ENCODE data around the gene ZC3H12A. TPM values are rescaled to one million over a fixed set of nuclear protein-coding genes. Genes with fewer than 3 reads are reported as not detected.

ZC3H12A gene
- total RNA-seq, result 10 to 100 TPM in 1 of 4 donors, 1 to 10 TPM in 3; 7.4 to 25.8 (median 8.5) TPM
- polyA plus RNA-seq, result 10 to 100 TPM; 14.4 to 72.4 (median 15.3) TPM

DNA sequence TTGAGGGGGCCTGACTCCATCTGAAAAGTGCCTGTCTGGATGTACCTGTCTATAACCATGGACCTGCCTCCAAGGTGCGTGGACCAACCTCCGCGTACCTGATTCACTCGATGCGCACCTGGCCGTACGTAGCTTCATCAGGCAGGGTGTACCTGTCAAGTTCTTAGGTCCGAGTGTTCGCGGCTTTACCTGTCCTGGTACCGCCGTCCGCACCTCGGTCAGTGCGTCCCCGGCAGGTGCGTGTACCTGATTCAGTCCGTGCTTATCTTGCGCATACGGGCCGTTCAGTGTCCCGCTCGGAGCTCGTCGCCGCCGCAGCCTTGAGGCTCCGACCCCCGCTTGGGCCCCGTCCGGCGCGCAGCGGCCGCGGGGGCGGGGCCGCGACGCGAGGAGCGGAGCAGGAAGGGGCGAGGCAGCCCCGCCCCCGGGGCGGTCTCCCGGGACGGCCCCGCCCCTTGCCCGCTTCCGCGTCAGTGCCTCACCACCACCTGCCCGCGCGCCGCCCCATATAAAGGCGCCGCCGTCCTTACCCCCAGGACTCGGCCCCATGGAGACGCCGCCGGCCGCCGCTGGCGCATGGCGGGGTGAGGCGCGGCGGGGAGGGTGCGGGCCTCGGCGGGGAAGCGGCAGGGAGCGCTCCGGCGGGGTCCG is at the start of gene ZC3H12A:
TSS of gene ZC3H12A (plus strand) at position 535 of the 651 bp plus-strand sequence. CDS start 917 bp downstream, outside the sequence.
- Histone ChIP-seq H3K36me3 (peaks cover 0 to 10% (median 0%) of the 10 kb centered on the region in 4 donors), H3K4me1 (peaks cover 0 to 80% (median 76%) of the 10 kb centered on the region in 4 donors), H3K4me3 (peak within 1 kb of the TSS; percentile 77 to 93 (median 81)), H3K27ac (peak within 1 kb of the TSS; percentile 94 to 99 (median 96)), H3K9me3 (no peaks in the 10 kb centered on the region), H3K27me3 (no peaks in the 10 kb centered on the region)
- WGBS, 2 donors, result 1% methylated on average over 78 of the region's 78 CpGs
- intact Hi-C loops (cut with DNase I), result loop anchor here (10.0 kb wide), 1 partner anchor 531 kb away; the partner anchor contains the start of gene FHL3
- DNase-seq, result peak; percentile 96
- no peak for TF ChIP-seq EP300 (IDR thresholded peaks at IDR 0.05)
- TF ChIP-seq POLR2A (IDR thresholded peaks at IDR 0.05), result peak; percentile 4 to 32
- TF ChIP-seq, protein P1, sequence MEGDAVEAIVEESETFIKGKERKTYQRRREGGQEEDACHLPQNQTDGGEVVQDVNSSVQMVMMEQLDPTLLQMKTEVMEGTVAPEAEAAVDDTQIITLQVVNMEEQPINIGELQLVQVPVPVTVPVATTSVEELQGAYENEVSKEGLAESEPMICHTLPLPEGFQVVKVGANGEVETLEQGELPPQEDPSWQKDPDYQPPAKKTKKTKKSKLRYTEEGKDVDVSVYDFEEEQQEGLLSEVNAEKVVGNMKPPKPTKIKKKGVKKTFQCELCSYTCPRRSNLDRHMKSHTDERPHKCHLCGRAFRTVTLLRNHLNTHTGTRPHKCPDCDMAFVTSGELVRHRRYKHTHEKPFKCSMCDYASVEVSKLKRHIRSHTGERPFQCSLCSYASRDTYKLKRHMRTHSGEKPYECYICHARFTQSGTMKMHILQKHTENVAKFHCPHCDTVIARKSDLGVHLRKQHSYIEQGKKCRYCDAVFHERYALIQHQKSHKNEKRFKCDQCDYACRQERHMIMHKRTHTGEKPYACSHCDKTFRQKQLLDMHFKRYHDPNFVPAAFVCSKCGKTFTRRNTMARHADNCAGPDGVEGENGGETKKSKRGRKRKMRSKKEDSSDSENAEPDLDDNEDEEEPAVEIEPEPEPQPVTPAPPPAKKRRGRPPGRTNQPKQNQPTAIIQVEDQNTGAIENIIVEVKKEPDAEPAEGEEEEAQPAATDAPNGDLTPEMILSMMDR (IDR thresholded peaks at IDR 0.05), result no peak
- TF ChIP-seq POLR2AphosphoS5 (IDR thresholded peaks at IDR 0.05), result peak; percentile 93 to 99 (median 98)

DNA sequence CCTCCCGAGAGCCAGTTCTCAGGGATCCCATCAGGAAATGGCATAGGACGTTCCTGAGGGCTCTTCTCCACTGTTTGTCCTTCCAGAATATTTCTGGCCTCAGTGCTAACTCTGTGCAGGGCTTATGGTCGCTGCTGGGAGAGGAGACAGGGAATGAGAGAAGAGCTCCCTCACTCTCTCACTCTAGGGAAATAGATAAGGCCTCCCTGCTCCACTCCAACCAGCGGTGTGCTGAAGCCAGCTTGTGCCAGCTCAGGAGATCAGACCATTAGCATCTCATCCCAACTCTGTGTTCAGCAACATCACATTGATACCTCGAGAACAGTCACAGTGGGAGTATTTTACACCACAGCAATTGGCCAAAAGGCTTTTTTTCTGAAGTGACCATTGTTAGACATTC is 49.2 kb upstream of the ZC3H12A start:
- intact Hi-C loops (cut with DNase I), result no loop called here
- DNase-seq, result no peak
- H3K9me3 ChIP-seq, result no peaks in the 10 kb centered on the region
- no peak overlapping the region for H3K4me3 ChIP-seq
- H3K27me3 ChIP-seq, result peaks cover 0 to 40% (median 0%) of the 10 kb centered on the region in 3 donors
- TF ChIP-seq POLR2A (IDR thresholded peaks at IDR 0.05) (no peak), EP300 (IDR thresholded peaks at IDR 0.05) (no peak), POLR2AphosphoS5 (IDR thresholded peaks at IDR 0.05) (no peak)
- TF ChIP-seq, protein P1 (IDR thresholded peaks at IDR 0.05), result no peak
- H3K4me1 ChIP-seq, result no peaks in the 10 kb centered on the region
- no peaks in the 10 kb centered on the region for H3K36me3 ChIP-seq
- H3K27ac ChIP-seq, result no peak overlapping the region
- 39 to 50% methylated on average over 5 of the region's 5 CpGs for WGBS, 2 donors

DNA sequence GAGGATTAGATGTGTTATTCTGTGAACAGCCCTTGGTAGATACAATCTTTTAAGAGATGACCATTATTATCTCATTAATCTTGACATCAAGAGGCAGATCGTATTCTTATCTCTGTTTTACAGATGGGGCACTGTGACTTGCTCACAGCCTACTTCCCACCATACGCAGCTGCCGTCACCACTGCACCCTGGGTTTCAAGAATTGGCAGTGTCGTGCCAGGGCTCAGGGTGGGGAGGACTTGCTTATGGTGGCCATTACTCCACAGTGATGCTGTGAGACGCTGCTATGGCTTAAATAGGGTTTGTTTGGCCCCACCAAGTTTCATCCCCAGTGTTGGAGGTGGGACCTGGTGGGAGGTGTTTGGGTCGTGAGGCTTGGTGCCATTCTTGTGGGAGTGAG is 45.4 kb upstream of the ZC3H12A start:
- H3K36me3 ChIP-seq, result no peaks in the 10 kb centered on the region
- peaks cover 0 to 50% (median 16%) of the 10 kb centered on the region in 3 donors for H3K27me3 ChIP-seq
- WGBS, 2 donors, result 53 to 60% methylated on average over 6 of the region's 6 CpGs
- TF ChIP-seq, protein P1 (IDR thresholded peaks at IDR 0.05), result no peak
- TF ChIP-seq POLR2AphosphoS5 (IDR thresholded peaks at IDR 0.05) (no peak), POLR2A (IDR thresholded peaks at IDR 0.05) (no peak), EP300 (IDR thresholded peaks at IDR 0.05) (no peak)
- intact Hi-C loops (cut with DNase I), result no loop called here
- no peak overlapping the region for H3K27ac ChIP-seq
- H3K9me3 ChIP-seq, result no peaks in the 10 kb centered on the region
- H3K4me3 ChIP-seq, result no peak overlapping the region
- no peak for DNase-seq
- no peaks in the 10 kb centered on the region for H3K4me1 ChIP-seq

DNA sequence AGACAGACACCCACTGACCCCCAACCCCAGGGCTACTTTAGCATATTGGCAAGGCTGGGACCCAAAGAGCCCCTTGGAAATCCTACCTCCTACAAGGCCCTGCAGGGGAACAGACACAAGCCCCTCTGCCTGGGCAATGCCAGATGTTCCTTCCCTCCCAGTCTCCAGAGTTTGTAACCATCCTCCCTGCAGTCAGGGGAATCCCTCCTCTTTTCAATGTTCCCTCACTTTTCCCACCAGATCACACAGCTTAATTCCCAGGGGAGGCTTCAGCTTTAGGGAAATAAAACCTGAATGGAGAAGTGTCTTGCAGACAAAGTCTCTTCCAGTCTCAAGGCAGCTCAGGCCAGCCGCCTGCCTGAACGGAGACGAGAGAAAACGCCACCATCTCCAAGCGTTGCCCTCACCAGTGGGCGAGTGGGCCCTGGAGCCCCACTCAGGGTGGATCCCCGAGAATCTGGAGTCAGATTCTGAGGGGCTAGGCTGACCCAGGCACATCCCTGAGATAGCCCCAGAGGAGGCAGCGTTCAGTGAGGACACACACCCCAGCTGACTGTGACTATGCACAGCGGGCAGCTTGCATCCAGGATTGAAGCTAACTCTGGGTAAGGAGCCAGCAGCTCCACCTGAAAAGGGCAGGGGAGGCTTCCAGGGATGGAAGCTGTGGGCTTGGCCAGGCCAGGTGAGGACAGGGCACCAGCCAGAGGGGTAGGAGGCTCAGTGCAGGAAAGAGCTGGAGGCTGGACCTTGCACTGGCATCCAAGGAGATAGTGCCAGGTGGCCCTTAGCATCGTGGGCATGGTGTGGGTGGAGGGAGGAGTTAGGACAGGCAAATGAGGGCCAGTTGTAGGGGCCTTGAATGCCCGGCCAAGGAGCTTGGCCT is 44.0 kb upstream of the ZC3H12A start:
- no peak for DNase-seq
- 64 to 73% methylated on average over 11 of the region's 11 CpGs for WGBS, 2 donors
- intact Hi-C loops (cut with DNase I), result loop anchor here (10.0 kb wide), 1 partner anchor 916 kb away; no protein-coding TSS in a partner anchor
- Histone ChIP-seq H3K27ac (no peak overlapping the region), H3K4me1 (no peaks in the 10 kb centered on the region), H3K9me3 (no peaks in the 10 kb centered on the region), H3K4me3 (no peak overlapping the region), H3K27me3 (peaks cover 0 to 53% (median 16%) of the 10 kb centered on the region in 3 donors), H3K36me3 (no peaks in the 10 kb centered on the region)
- TF ChIP-seq POLR2AphosphoS5 (IDR thresholded peaks at IDR 0.05) (no peak), POLR2A (IDR thresholded peaks at IDR 0.05) (no peak), EP300 (IDR thresholded peaks at IDR 0.05) (no peak)
- TF ChIP-seq, protein P1 (IDR thresholded peaks at IDR 0.05), result no peak

Measured in sigmoid colon (tissue), 7 donors.